HG02970 (cell line): ENCODE results near the gene GOLGA6A.
"Not testable (repeated sequence)": the region's sequence is repeated elsewhere in the genome, so short reads cannot be mapped to it uniquely, and the experiment has no call there.

Source experiments
- ATAC-seq: cut with Tn5 transposase; IDR thresholded peaks from one replicate; pipeline ENCODE4 v1.9.1; 2021; ENCODE audit warnings: mild to moderate bottlenecking, moderate library complexity, moderate number of reproducible peaks; ENCODE audit not compliant: unreplicated experiment, low FRiP score

The GOLGA6A gene

DNA sequence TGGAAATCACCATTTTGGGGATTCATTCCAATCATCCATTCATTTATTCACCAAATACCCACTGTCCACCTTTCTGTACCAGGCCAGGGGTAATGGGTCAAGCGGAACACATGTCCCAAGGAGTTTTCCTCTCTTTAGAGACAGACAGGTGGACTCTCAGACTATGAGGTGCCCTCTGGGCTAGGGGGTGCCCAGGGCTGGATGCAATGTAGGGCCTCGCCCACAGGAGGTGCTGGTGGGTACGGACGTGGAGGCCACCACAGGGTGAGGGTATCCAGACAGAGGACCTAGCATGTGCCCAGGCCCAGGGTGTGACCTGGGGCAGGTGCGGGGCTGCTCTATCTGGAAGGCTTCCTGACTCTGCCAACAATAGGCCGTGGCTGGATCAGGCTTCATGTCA lies 26.3 kb upstream of the GOLGA6A start:
- not testable (repeated sequence) for ATAC-seq

GRCh38 chr15:74108111-74108510 lies 25.8 kb upstream of the GOLGA6A start:
- no peak for ATAC-seq

GRCh38 chr15:74099963-74100733 lies 17.8 kb upstream of the GOLGA6A start:
- ATAC-seq: peak; percentile 75

- ATAC-seq: not testable (repeated sequence)
Measured at GRCh38 chr15:74096753-74097474, 14.6 kb upstream of the GOLGA6A start.

GRCh38 chr15:74095610-74096009 lies 13.3 kb upstream of the GOLGA6A start:
- not testable (repeated sequence) for ATAC-seq

DNA sequence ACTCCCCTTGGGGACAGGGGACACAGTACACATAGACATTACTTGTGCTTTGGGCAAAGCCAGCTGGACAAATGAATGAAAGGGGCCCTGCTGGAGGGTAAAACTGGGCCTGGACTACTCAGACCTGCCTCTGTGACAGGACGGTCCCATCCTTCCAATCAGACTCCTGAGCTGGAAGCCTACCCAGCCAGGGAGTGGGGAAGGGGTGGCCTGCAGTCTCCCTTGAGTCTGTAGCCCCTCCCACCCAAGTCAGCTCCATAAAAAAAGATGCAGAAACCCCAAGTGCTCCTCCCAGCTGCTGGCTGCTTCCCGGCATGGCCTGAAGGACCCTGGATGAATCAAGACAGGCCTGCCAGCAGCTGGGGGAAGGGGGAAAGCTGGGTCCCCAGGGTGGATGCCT lies 12.2 kb upstream of the GOLGA6A start:
- not testable (repeated sequence) for ATAC-seq

DNA sequence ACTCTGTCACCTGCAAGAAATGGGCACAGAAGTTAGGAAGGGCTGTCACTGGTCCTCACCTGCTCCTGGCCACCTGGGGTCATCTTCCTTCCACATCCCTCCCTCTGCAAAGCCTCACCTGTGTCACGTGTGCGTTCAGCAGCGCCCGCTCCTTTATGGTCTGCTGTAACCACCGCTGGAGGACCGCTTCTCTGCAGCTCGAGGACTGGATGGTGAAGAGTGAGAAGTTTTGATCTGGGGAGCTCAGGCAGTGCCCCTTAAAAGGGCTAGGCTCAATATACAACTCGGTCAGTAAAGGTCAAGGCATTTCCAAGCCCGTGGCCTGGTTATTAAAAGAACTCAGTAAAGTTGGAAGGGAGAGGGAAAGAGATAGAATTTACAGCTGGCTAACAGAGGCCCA lies 6.6 kb downstream of the GOLGA6A start:
- ATAC-seq: not testable (repeated sequence)

GRCh38 chr15:74072614-74073337 lies 9.6 kb downstream of the GOLGA6A start:
- ATAC-seq: not testable (repeated sequence)

- ATAC-seq: not testable (repeated sequence)
Measured at GRCh38 chr15:74072132-74072531, 10.2 kb downstream of the GOLGA6A start.

- ATAC-seq: not testable (repeated sequence)
Measured at GRCh38 chr15:74071645-74072044, 10.7 kb downstream of the GOLGA6A start.

GRCh38 chr15:74065684-74066411 lies 16.5 kb downstream of the GOLGA6A start:
- not testable (repeated sequence) for ATAC-seq

DNA sequence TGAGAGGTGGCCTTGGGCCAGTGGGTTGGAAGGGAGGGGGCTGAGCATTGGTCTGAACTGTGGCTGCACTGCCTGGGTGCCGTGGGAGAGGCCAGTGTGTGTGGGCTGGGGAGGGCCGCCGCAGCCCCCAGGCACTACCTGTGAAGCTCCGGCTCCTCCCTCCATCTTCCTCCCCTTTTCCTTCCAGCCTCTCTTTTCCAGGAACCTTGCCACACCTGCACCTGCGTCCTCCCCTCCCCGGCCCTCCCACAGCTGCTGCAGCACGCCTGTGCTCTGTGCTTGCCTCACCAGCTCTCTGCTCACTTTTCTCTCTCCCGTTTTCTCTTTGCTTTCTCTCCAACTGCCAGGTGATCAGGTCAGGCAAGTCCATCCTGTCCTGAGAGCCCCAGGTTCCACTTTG lies 17.5 kb downstream of the GOLGA6A start:
- not testable (repeated sequence) for ATAC-seq

DNA sequence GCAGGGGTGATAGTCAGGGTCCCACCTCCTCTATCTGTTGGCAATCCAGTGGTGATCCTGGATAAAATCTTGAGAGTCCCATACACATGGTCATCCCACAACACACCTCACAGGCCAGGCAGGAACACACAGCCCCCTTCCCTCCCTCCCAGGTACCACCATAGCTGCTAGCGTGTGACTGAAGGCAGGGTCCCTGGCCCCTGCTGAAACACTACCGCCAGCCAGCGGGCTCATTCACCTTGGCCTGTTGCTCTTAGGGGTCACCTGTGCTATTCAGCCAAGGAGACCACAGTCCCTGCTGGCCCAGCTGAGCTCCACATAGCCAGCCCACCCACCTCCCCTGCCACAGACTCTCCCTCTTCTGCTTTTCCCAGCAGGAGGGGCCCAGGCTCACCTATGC lies 18.2 kb downstream of the GOLGA6A start:
- ATAC-seq: not testable (repeated sequence)

- not testable (repeated sequence) for ATAC-seq
Measured at GRCh38 chr15:74063425-74064146, 18.8 kb downstream of the GOLGA6A start.

DNA sequence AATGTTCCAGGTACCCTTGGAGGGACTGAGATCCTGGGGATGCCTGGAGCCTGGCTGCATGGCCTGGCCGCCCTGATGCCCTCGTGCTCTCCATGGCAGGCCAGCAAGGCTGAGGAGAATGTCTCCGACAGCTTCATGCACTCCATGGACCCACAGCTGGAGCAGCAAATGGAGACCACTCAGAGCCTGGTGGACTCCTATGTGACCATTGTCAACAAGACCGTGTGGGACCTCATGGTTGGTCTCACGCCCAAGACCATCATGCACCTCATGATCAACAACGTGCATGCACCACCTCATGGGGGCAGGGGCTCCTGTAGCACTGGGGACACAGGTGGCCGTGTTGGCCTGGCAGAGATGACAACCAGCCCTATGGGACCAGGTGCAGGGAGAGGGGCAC lies 19.7 kb downstream of the GOLGA6A start:
- no peak for ATAC-seq

DNA sequence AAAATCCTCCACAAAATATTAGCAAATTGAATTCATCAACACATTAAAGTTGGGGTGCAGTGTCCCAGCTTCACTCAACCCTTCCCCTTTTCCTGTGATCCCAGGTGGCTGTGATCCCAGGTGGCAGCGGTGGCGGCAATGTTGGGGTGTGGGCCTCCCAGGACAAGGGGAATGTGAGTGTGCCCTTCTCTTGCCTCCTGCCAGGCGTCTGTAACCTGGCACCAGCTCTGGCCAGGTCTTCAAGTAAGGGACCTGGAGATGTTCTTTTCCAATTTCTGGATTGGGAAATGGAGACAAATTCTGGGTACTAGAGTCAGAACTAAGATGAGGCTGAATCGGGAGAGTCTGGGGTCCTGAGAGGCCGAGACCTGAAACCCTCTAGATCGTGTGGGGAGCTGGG lies 20.1 kb downstream of the GOLGA6A start:
- ATAC-seq: no peak

DNA sequence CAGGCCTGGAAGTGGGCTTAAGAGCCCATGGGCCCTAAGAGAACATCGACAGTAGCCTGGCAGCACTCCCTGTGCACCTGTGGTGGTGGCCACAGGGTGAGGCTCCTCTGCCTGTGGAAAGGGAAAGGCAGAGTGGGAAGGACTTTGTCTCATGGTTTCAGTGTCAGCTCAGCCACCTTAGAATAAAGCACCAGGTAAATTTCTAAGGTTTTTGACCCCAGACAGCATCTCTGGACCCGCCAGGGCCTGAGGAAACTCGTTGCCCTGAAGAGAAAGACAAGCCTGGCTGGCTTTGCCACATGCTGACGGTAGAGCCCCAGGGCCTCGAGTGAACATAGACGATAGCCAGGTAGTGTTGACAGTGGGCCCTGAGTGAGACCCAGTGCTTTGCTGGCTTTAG lies 22.1 kb downstream of the GOLGA6A start:
- ATAC-seq: no peak

- ATAC-seq: not testable (repeated sequence)
Measured at GRCh38 chr15:74059050-74059833, 23.1 kb downstream of the GOLGA6A start.

DNA sequence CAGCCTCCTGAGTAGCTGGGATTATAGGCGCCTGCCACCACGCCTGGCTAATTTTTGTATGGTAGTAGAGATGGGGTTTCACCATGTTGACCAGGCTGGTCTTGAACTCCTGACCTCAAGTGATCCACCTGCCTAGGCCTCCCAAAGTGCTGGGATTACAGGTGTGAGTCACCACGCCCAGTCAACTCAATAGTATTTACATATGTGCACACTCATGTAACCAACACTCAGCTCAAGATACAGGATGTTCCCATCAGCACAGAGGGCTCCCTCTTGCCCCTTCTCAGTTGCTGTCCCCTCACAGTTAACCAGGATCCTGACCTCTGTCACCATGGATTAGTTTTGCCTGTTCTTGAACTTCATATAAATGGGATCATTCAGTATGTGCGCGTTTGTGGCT lies 26.0 kb downstream of the GOLGA6A start:
- not testable (repeated sequence) for ATAC-seq
